Heart left ventricle (tissue), 16 donors: Measurements from ENCODE around the gene ZDHHC3. TPM values are rescaled to one million over a fixed set of nuclear protein-coding genes. Genes with fewer than 3 reads are reported as not detected.

Experiments used
- ATAC-seq, 4 donors: fragments of 200-7000 bp; cut with Tn5 transposase; one replicate each; pipeline ENCODE4 v1.9.1; 2020 to 2022; ENCODE audit warnings: moderate library complexity in 4 of 4, mild to moderate bottlenecking in 3 of 4, moderate number of reproducible peaks in 1 of 4
- DNase-seq, 5 donors: peaks; one replicate each; pipeline ENCODE4 v3.0.0-alpha.2; 2020
- H3K27ac ChIP-seq, 12 donors: fragments of 200-600 bp; sonication (generic) in 4 of 12; one replicate each; pipeline versions ENCODE4 v1.5.0 to v1.8.0; 2016 to 2022; ENCODE audit warnings: mild to moderate bottlenecking in 2 of 12
- H3K27me3 ChIP-seq, 9 donors: fragments of 200-600 bp; sonication (generic) in 2 of 9; one replicate each; pipeline versions ENCODE4 v1.5.1 to v1.8.0; 2016 to 2022; ENCODE audit warnings: mild to moderate bottlenecking in 3 of 9
- H3K36me3 ChIP-seq, 9 donors: fragments of 200-600 bp; sonication (generic) in 2 of 9; one replicate each; pipeline versions ENCODE4 v1.5.0 to v1.8.0; 2018 to 2022; ENCODE audit warnings: mild to moderate bottlenecking in 2 of 9
- H3K4me1 ChIP-seq, 12 donors: fragments of 200-600 bp; sonication (generic) in 4 of 12; one replicate each; pipeline versions ENCODE4 v1.5.0 to v1.8.0; 2016 to 2022; ENCODE audit warnings: mild to moderate bottlenecking in 3 of 12
- H3K4me3 ChIP-seq, 12 donors: fragments of 200-600 bp; sonication (generic) in 4 of 12; one replicate each; pipeline versions ENCODE4 v1.5.0 to v1.8.0; 2017 to 2022; ENCODE audit warnings: mild to moderate bottlenecking in 9 of 12, moderate library complexity in 4 of 12
- H3K9me3 ChIP-seq, 12 donors: fragments of 200-600 bp; sonication (generic) in 4 of 12; one replicate each; pipeline versions ENCODE4 v1.5.0 to v1.8.0; 2016 to 2022; ENCODE audit warnings: mild to moderate bottlenecking in 1 of 12
- POLR2A ChIP-seq, 2 donors: fragments of 450-650 bp; IDR thresholded peaks; one replicate each; pipeline ENCODE4 v1.6.1; 2017; ENCODE audit warnings: antibody characterized with exemption in 2 of 2, mild to moderate bottlenecking in 2 of 2, moderate library complexity in 2 of 2
- WGBS, 4 donors: extraction: QIAGEN DNeasy Blood & Tissue Kit in 2 of 4; methylation state at CpG; one replicate each; pipeline versions ENCODE4 v1.1.5 to v1.1.7; 2013 to 2018; 5-methylcytosine and 5-hydroxymethylcytosine counted together
- intact Hi-C, 10 donors: fragments of 100-400 bp; cut with DNase I; formaldehyde crosslinking; loops; one replicate each; pipeline versions ENCODE4 v1.11.1 to v1.14.2; 2022
- polyA plus RNA-seq, 2 donors: library from polyadenylated mRNA; stranded (reverse); fragments of 200-250 nt; gene quantifications; one replicate each; pipeline ENCODE4 v1.2.3, GENCODE V29; 2013
- total RNA-seq, 9 donors: library from RNA; depleted of rRNA in 2 of 9; stranded (reverse); fragments of >200 nt in 2 of 9; fragmentation: NEBNext Ultra II Directional in 3 of 9; extraction: Animal tissue kit (Norgen Biotek cat#: 25700) in 3 of 9; gene quantifications; one replicate each; pipeline versions ENCODE4 v1.1.0 to v1.2.4, GENCODE V29; 2016 to 2023
- TF ChIP-seq, protein P1 (sequence below), 12 donors: fragments of 200-600 bp; sonication (generic) in 4 of 12; IDR thresholded peaks; one replicate each; pipeline versions ENCODE4 v1.5.0 to v1.8.0; 2018 to 2022; ENCODE audit warnings: antibody characterized with exemption in 12 of 12, mild to moderate bottlenecking in 5 of 12
- donor health status: ischemic (EF 13 %, LVEDD 7.1; RV severe dilation, severe dysfunction).
- donor health status: healthy with polysubstance abuse.
- donor health status: DM: no; HTN: yes; CAD: no.
- donor health status: DM: no; HTN: no; CAD: no.
- donor health status: ischemic (EF 25% LVEDD 6.9; RV normal size, moderate dysfunction).
- donor health status: ischemic (EF 25% LVEDD 5.7; RV mildly dilated, moderate dysfunction).
- donor health status: healthy.
- donor health status: DM: yes; HTN: yes; CAD: no.
- donor health status: ischemic (EF 35%, LVEDD 5.7; RV mildly dilated, moderate dysfunction).
- donor health status: nonischemic (EF 11% LVEDD 7.7; RV severe dilation, severe dysfunction).
- donor health status: DM: yes; HTN: yes; CAD: no.
- donor health status: PGD.
- donor health status: ischemic (EF 29% LVEDD 5.4; RV normal size, mild dysfunction).
- donor health status: nonischemic (EF 23%, LVEDD 6.1; RV moderate dilation, normal function).

ZDHHC3 gene
- total and polyA plus RNA-seq, 11 donors: 17.9 to 94.7 (median 52.7) TPM

DNA sequence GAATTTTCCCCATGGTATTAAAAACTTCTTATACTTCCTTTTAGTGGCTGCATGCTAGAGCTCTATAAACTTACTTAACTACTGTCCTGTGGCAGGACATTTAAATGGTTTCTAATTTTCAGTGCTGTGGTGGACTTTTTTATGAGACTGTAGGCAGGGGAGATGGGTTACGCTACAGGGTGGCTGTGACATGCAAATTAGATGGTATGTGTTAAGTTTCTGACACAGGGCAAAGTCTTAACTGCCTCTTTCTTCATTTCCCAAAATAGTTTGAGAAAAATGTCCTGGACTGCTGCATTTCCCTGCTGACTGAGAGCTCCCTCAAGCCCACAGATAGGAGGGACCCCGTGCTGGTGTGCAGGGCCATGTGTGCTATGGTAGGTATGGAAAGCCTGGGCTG lies 79.5 kb downstream of the ZDHHC3 start:
- Histone ChIP-seq H3K4me1 (no peaks in the 10 kb centered on the region), H3K27ac (no peak overlapping the region), H3K9me3 (no peaks in the 10 kb centered on the region), H3K27me3 (peaks cover 0 to 19% (median 0%) of the 10 kb centered on the region in 9 donors), H3K4me3 (no peak overlapping the region), H3K36me3 (no peaks in the 10 kb centered on the region)
- ATAC-seq: no peak
- TF ChIP-seq POLR2A (IDR thresholded peaks at IDR 0.05): no peak
- TF ChIP-seq, protein P1, sequence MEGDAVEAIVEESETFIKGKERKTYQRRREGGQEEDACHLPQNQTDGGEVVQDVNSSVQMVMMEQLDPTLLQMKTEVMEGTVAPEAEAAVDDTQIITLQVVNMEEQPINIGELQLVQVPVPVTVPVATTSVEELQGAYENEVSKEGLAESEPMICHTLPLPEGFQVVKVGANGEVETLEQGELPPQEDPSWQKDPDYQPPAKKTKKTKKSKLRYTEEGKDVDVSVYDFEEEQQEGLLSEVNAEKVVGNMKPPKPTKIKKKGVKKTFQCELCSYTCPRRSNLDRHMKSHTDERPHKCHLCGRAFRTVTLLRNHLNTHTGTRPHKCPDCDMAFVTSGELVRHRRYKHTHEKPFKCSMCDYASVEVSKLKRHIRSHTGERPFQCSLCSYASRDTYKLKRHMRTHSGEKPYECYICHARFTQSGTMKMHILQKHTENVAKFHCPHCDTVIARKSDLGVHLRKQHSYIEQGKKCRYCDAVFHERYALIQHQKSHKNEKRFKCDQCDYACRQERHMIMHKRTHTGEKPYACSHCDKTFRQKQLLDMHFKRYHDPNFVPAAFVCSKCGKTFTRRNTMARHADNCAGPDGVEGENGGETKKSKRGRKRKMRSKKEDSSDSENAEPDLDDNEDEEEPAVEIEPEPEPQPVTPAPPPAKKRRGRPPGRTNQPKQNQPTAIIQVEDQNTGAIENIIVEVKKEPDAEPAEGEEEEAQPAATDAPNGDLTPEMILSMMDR (IDR thresholded peaks at IDR 0.05): no peak
- intact Hi-C loops: no loop called here
- WGBS, 4 donors: 66 to 78% (median 77%) methylated on average over 2 of the region's 2 CpGs
- no peak for DNase-seq

DNA sequence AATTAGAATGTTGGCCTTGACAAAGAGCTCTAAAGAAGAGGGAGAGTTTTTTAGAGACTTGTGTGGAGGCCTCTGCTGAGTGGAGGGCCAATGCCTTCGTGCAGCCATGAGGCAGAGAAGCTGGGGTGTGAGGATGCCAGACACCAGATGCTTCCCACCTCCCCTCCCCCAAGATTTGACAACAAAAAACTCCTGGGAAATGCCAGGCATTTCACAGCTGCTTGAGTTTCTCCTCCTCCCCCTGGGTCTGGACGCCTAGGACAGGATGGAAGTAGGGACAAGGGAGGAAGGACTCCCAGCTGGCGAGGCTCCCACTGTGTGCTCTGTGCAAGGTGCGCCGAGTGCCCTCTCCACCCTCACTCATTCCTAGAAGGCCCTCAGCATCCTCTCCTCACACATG lies 81.5 kb downstream of the ZDHHC3 start:
- ATAC-seq (no peak), DNase-seq (no peak)
- Histone ChIP-seq H3K27me3 (peaks cover 0 to 13% (median 0%) of the 10 kb centered on the region in 9 donors), H3K36me3 (no peaks in the 10 kb centered on the region), H3K9me3 (no peaks in the 10 kb centered on the region), H3K27ac (no peak overlapping the region), H3K4me1 (no peaks in the 10 kb centered on the region), H3K4me3 (no peak overlapping the region)
- intact Hi-C loops: no loop called here
- 40 to 45% (median 42%) methylated on average over 5 of the region's 5 CpGs for WGBS, 4 donors
- TF ChIP-seq, protein P1 (IDR thresholded peaks at IDR 0.05): no peak
- no peak for TF ChIP-seq POLR2A (IDR thresholded peaks at IDR 0.05)

DNA sequence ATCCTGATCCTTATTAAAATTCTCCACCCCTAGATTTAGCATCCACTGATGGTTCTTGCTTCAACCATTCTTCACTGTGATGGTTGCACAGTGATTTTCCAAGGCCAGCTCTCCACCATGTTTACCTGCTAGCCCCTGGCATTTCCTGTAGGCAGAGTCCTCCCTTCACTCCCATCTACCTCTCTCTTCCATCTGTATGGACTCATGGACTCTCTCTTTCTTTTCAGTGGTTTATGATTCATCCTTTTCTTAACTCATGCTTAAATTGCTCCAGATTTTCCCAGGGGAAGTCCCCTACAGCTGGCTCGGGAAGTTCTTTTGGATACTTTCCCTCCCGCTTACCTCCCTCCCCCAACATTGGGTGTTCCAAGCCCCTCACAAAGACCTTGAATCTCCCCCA lies 82.9 kb downstream of the ZDHHC3 start:
- no peak for DNase-seq
- no peaks in the 10 kb centered on the region for H3K4me1 ChIP-seq
- TF ChIP-seq, protein P1 (IDR thresholded peaks at IDR 0.05): no peak
- no peak for TF ChIP-seq POLR2A (IDR thresholded peaks at IDR 0.05)
- H3K27me3 ChIP-seq: peaks cover 0 to 3% (median 0%) of the 10 kb centered on the region in 9 donors
- WGBS, 4 donors: 45 to 67% (median 60%) methylated on average over 2 of the region's 2 CpGs
- intact Hi-C loops: no loop called here
- no peak for ATAC-seq
- H3K4me3 ChIP-seq: no peak overlapping the region
- H3K27ac ChIP-seq: no peak overlapping the region
- H3K9me3 ChIP-seq: no peaks in the 10 kb centered on the region
- H3K36me3 ChIP-seq: no peaks in the 10 kb centered on the region

DNA sequence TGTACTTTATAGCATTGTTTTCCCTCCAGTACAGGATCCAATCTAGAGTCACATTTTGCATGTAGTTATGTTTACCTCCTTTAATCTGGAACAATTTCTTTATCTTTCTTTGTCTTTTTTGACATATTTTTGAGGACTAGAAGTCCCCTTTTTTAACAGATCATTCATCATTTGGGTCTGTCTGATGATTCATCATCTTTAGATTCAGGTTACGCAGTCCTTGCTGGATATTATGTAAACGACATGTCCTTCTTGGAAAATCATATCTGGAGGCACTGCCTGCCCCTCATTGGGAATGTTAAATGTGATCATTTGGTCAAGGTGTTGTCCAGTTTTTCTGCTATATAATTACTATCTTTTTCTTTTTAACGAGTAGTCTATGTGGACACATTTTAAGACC lies 83.3 kb downstream of the ZDHHC3 start:
- Histone ChIP-seq H3K27ac (no peak overlapping the region), H3K36me3 (no peaks in the 10 kb centered on the region), H3K27me3 (peaks cover 0 to 3% (median 0%) of the 10 kb centered on the region in 9 donors), H3K9me3 (no peaks in the 10 kb centered on the region), H3K4me1 (no peaks in the 10 kb centered on the region), H3K4me3 (no peak overlapping the region)
- WGBS, 4 donors: 70 to 92% (median 75%) methylated on average over 3 of the region's 3 CpGs
- intact Hi-C loops: no loop called here
- no peak for ATAC-seq
- TF ChIP-seq, protein P1 (IDR thresholded peaks at IDR 0.05): no peak
- TF ChIP-seq POLR2A (IDR thresholded peaks at IDR 0.05): no peak
- no peak for DNase-seq
